Right forelimb (tissue), 1 donor: ENCODE data around the gene CLCN2.

Experiments
- DNase-seq: peaks from one replicate; pipeline ENCODE4 v3.0.0-alpha.2; 2018

CLCN2 gene

GRCh38 chr3:184358921-184359350 lies 2.5 kb downstream of the CLCN2 start:
- DNase-seq: no peak

DNA sequence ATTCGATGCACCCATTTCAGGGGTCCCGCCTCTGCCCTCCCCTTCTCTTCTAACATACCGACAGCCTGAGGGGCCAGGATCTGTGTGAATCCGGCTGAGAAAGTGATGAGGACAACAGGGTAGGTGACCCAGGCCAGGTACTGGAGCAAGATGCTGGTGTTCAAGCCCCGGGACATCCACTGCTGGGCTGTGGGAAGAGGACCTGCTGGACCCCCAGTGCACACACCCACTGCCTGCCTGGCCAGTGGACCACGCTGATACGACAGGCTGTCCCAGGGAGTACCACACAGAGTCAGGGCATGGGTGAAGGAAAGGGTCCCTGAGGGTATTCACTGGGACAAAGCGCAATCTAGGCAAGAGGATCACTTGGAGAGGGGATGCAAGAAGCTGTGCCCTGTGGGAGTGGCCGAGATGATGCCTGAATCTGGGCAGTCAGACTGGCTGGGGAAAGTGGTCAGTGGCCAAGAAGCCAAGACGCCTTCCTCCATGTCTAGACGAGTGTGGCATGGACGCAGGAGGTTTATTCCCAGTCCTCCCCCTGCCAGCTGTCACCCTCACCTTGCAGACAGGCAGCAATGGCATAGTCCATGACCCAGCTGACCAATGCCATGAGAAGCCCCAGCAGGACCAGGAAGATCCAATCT lies 3.2 kb downstream of the CLCN2 start:
- no peak for DNase-seq

DNA sequence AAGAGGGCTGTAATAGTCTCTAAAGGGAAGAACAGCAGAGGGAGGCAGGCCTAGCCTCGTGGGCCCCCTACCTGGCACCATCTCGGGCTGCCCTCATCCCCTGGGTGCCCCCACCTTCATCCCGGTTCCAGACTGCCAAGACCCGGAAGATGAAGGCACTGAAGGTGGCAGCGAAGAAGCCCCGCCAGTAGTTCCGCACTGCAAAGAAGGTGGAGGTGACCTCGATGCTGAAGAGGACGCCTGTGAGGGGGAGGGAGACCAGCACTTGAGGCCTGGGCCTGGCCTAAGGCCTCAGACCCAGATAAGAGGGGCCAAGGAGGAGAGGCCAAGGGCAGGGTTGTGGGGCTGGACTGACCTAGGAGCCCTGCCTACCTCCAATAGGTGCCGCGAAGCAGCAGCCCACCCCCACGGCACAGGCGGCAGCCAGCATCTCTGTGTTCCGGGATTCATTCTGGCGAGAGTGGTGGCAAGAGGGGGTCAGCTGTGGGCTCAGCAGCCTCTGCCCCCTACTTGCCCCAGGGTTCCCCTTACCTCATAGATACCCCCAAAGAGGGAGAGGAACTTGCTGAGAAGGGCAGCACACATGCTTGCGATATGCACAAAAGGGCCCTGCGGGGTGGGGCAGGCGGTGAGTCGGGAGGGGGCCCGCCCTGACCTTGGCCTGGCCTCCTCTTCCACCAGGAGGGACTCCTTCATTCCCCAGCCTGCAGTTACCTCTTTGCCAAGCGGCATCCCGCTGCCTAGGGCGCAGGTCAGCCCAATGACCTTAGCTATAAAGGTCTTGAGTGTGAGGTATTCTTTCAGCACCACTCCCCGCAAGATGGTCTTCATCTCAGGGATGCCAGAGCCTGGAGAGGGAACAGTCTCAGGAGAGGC lies 3.9 kb downstream of the CLCN2 start:
- no peak for DNase-seq

GRCh38 chr3:184355261-184356040 lies 6.0 kb downstream of the CLCN2 start:
- DNase-seq: no peak

- DNase-seq: no peak
These were observed 6.7 kb downstream of the CLCN2 start for GRCh38 chr3:184354754-184355153.

DNA sequence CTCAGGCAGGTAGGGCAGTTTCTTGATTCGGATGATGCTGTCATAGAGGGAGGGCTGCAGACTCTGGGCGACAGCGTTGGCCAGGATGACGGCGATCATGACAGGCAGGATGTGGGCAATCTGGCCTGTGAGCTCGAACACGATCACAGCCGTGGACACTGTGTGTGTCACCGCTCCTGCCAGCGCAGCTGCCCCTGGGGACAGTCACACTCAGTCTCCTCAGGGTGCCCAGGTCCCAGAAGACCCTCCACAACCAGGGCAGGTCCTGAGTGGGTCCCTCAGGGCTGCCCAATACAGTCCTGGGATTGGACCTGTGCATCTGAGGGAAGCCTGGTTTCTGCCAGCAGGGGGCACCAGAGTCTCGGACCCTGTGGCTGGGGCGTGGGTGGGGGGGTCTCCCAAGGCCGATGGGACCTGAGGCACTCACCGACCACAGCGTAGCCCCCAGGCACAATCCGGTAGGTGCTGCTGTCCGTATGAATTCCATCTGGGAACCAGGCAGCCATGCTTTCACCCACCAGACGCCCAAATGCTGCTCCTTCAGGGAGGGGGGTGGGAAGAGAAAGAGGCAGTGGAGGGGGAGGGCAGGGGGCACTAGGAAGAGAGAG lies 7.2 kb downstream of the CLCN2 start:
- no peak for DNase-seq

DNA sequence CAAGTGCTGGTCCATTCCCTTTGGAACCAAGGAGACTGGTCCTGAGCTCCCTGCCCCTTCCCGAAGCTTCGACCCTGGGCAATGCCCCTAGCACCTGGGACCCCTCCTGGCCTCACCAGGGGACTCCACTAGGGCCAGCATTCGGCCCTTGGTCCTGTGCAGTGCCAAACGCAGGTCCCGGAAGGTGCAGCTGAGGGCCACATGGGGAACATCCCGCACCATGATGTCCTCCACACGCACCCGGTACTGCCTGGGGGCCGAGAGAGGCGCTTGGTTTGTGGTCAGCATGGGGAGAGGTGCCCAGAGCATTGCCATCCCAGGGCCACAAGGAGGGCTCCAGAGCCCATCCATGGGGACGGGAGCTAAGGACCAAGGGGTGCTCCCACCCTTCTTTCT lies 7.9 kb downstream of the CLCN2 start:
- DNase-seq: no peak

GRCh38 chr3:184352897-184353545 lies 8.4 kb downstream of the CLCN2 start:
- DNase-seq: no peak

DNA sequence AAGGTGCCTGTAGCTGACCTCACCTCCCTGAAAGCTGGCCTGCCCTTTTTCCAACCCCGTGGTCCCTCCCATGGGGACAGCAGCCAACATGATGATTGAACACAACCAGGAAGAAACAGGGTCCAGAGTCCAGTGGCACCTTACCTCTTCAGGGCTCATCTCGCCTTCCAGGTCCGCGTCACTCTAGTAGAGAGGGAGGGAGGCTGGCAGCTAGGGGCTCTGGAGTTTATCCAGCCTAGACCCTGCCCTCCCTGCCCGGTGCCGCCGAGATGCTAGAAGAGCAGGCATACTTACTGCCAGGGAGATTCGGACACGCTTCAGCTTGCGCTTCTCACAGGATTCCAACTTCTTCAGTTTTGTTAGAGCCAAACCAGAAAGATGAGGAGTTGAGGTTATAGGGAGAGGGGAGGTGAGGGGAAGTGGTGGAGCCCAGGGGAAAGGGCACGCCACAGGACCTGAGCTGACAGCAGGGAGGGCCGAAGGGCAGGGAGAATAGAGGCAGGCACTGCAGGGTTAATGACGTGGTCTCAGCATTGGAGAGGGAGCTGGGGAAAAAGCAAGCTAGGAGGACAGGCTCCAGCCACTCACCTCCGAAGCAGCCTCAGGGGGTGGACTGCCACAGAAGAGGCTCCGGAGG lies 9.1 kb downstream of the CLCN2 start:
- no peak for DNase-seq

DNA sequence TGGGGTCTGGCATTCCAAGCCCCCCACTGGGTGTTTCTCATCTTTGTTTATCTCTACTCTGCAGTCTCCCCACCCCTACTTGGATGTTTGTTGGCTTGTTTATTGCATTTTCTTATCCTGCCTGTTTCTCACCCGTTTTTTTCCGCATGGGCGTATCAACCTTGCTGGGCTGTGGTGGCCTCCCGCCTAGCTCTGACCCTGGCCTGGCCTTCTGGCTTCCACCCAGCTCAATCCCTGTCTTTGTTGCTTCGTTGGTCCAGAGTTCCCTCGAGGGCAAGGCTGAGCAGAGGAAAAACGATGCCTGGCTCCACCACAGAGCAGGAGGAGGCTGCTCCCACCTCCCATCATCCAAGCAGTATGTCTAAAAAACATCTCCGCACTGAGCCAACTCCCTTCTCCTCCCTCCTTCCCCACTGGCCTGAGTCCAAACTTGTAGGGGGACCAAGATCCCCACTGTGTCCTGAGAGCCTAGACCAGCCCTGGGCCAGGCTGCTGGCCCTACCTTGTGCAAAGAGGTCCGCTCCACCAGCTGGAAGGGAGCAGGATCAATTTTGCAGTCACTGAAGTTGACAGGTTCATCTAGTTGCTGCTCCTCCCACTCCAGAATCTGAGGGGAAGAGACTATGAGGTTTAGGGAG lies 9.8 kb downstream of the CLCN2 start:
- DNase-seq: no peak

DNA sequence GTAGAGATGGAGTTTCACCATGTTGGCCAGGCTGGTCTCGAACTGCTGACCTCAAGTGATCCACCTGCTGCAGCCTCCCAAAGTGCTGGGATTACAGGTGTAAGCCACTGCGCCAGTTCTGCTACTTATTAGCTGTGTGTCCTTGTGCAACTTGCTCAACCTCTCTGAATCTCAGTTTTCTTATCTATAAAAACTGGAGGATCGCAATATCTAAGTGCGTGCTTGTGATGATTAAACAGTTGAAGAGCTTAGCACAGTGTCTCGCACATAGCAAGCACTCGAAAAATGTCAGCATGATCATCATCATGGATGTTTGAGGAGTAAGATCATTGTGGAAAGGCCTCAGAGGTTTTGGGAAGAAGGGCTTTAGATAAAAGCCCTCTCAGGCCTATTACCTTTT lies 10.8 kb downstream of the CLCN2 start:
- DNase-seq: no peak

GRCh38 chr3:184349563-184350470 lies 11.6 kb downstream of the CLCN2 start:
- no peak for DNase-seq

DNA sequence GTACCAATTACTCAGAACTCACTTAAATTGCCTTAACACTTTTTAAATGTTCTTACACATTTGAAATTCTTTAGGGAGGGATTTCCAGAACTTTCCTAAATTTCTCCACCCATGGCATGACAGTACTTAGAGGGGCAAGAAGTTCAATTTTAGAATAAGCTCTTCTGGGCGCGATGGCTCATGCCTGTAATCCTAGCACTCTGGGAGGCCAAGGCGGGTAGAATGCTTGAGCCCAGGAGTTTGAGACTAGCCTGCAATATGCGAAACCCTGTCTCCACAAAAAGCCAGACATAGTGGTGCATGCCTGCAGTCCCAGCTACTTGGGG lies 13.4 kb downstream of the CLCN2 start:
- no peak for DNase-seq

DNA sequence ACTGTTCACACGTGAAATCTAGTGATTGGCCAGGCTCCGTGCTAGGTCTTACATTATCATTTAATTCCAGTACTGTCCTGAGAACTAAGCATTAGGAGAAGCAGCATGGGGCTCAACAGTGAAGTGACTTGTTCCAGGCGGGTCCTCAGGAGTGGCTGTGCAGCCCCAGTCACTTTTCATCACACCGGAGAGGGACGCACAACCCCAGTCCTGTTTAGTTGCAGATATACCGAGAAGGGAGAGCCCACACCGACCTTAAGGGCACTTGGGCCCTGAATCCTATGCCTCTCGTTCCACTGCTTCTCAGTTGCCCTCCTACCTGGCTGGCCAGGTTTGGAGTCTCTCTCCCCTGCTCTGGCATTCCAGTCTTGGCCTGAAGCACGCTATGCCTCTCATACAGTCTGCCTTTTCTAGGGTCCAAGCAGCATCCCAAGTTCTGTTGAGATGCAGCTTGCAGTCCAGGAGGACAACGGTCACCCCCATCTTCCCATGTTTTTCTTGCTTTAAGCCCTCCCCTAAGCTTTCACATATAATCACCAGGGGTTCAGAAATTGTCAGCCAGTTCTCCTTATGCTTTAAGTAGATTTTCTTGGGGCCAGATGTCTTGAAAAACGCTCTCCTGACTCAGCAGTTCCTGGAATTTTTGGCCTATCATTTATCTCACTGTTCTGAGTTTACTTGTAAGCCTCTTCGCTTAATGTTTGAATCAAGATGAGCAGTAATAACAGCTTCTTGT lies 13.9 kb downstream of the CLCN2 start:
- no peak for DNase-seq

- DNase-seq: no peak
These were observed 14.8 kb downstream of the CLCN2 start for GRCh38 chr3:184346480-184347190.

GRCh38 chr3:184345317-184346144 lies 15.9 kb downstream of the CLCN2 start:
- no peak for DNase-seq

DNA sequence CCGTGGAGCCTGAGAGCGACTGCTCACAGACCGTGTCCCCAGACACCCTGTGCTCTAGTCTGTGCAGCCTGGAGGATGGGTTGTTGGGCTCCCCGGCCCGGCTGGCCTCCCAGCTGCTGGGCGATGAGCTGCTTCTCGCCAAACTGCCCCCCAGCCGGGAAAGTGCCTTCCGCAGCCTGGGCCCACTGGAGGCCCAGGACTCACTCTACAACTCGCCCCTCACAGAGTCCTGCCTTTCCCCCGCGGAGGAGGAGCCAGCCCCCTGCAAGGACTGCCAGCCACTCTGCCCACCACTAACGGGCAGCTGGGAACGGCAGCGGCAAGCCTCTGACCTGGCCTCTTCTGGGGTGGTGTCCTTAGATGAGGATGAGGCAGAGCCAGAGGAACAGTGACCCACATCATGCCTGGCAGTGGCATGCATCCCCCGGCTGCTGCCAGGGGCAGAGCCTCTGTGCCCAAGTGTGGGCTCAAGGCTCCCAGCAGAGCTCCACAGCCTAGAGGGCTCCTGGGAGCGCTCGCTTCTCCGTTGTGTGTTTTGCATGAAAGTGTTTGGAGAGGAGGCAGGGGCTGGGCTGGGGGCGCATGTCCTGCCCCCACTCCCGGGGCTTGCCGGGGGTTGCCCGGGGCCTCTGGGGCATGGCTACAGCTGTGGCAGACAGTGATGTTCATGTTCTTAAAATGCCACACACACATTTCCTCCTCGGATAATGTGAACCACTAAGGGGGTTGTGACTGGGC lies 16.7 kb downstream of the CLCN2 start:
- no peak for DNase-seq
